Osteoblast (primary cell): ENCODE data around the gene EIF4G3. TPM values are rescaled to one million over a fixed set of nuclear protein-coding genes. Genes with fewer than 3 reads are reported as not detected.
A peak's percentile ranks its signal among the peaks of the same experiment; 100 is the strongest.
"Not testable (repeated sequence)": the region's sequence is repeated elsewhere in the genome, so short reads cannot be mapped to it uniquely, and the experiment has no call there.

Experiments
- DNase-seq: peaks from one replicate; pipeline ENCODE4 v3.0.0; 2011; ENCODE audit warnings: low spot score, mixed read lengths; ENCODE audit not compliant: insufficient read length; ENCODE audit errors: missing footprints
- H2AFZ ChIP-seq: 2 replicates; pipeline ENCODE4 v1.6.0; 2011; ENCODE audit warnings: mild to moderate bottlenecking, low read length
- H3K27ac ChIP-seq: 2 replicates; pipeline ENCODE4 v1.5.1; 2011; ENCODE audit warnings: mild to moderate bottlenecking, low read depth, low read length, moderate library complexity
- H3K27me3 ChIP-seq: 2 replicates; pipeline ENCODE4 v1.6.0; 2012; ENCODE audit warnings: mild to moderate bottlenecking, control low read depth, inconsistent platforms, low read length, moderate library complexity; ENCODE audit not compliant: insufficient read depth
- H3K36me3 ChIP-seq: 2 replicates; pipeline ENCODE4 v1.5.1; 2011; ENCODE audit warnings: mild to moderate bottlenecking, low read length, control low read depth, moderate library complexity; ENCODE audit not compliant: insufficient read depth
- H3K4me1 ChIP-seq: 2 replicates; pipeline ENCODE4 v1.5.1; 2011; ENCODE audit warnings: mild to moderate bottlenecking, low read length, control low read depth, moderate library complexity; ENCODE audit not compliant: insufficient read depth
- H3K4me2 ChIP-seq: 2 replicates; pipeline ENCODE4 v1.6.0; 2011; ENCODE audit warnings: mild to moderate bottlenecking, low read length; ENCODE audit not compliant: insufficient read depth
- H3K4me3 ChIP-seq: fragments of 200-600 bp; sonication (generic); 3 replicates; pipeline ENCODE4 v1.5.1; 2012; ENCODE audit warnings: mild to moderate bottlenecking, low read length, inconsistent platforms; ENCODE audit not compliant: insufficient read depth
- H3K79me2 ChIP-seq: 2 replicates; pipeline ENCODE4 v1.6.0; 2012; ENCODE audit warnings: mild to moderate bottlenecking, low read length, control low read depth, inconsistent platforms; ENCODE audit not compliant: insufficient read depth
- H3K9me3 ChIP-seq: 2 replicates; pipeline ENCODE4 v1.5.1; 2011; ENCODE audit warnings: low read depth, low read length, control low read depth
- H4K20me1 ChIP-seq: 2 replicates; pipeline ENCODE4 v1.6.0; 2012; ENCODE audit warnings: mild to moderate bottlenecking, low read length, control low read depth; ENCODE audit not compliant: insufficient read depth
- CTCF ChIP-seq: IDR thresholded peaks from 2 replicates; pipeline ENCODE4 v1.5.1; 2011; ENCODE audit warnings: mild to moderate bottlenecking, low read depth, low read length, moderate library complexity; ENCODE audit errors: extremely low read depth
- total RNA-seq: library from RNA; depleted of rRNA; stranded (reverse); fragments of >200 nt; gene quantifications from 2 replicates; pipeline ENCODE4 v1.2.3, GENCODE V29; 2012

EIF4G3 gene
- total RNA-seq, 1 donor, result 55.0 TPM

GRCh38 chr1:21184276-21184675, 7.6 kb upstream of the EIF4G3 start:
- TF ChIP-seq CTCF, result no peak
- DNase-seq, result no peak
- H3K36me3 ChIP-seq, result no peaks in the 10 kb centered on the region
- no peaks in the 10 kb centered on the region for H3K79me2 ChIP-seq
- H3K4me1 ChIP-seq, result no peaks in the 10 kb centered on the region
- H3K4me3 ChIP-seq, result no peak overlapping the region
- H3K27me3 ChIP-seq, result no peaks in the 10 kb centered on the region
- H3K27ac ChIP-seq, result no peak overlapping the region
- H4K20me1 ChIP-seq, result no peaks in the 10 kb centered on the region
- no peaks in the 10 kb centered on the region for H3K9me3 ChIP-seq
- H3K4me2 ChIP-seq, result no peak overlapping the region
- H2AFZ ChIP-seq, result no peak overlapping the region

DNA sequence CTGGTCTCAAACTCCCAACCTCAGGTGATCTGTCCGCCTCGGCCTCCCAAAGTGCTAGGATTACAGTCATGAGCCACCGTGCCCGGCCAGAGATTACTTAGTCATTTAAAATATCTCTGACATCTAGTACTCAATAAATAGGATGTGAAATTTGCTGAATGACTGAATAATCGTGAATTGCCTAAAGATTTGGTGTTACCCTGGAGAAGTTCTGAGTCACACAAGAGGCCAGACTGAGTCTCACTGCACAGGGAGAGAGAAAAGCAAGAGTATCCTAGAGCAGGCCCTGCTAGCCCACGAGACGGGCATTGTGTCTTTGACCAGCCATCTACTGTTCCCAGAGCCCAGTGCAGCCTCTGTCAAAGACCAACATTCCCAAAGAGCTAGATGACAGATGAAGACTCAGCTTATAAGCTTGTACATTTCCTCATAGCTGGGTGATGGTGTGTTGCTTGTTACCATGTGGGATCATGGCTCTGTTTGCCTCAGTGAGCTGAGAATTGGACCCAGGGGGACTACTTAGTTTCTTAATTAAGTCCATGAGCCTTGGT, 5.6 kb upstream of the EIF4G3 start:
- Histone ChIP-seq H3K4me3 (no peak overlapping the region), H4K20me1 (no peaks in the 10 kb centered on the region), H3K4me1 (no peaks in the 10 kb centered on the region), H3K27me3 (no peaks in the 10 kb centered on the region), H3K9me3 (no peaks in the 10 kb centered on the region), H2AFZ (peak overlapping the region; percentile 54), H3K79me2 (no peaks in the 10 kb centered on the region), H3K36me3 (no peaks in the 10 kb centered on the region), H3K4me2 (no peak overlapping the region), H3K27ac (no peak overlapping the region)
- TF ChIP-seq CTCF, result no peak
- DNase-seq, result peak; percentile 66

DNA sequence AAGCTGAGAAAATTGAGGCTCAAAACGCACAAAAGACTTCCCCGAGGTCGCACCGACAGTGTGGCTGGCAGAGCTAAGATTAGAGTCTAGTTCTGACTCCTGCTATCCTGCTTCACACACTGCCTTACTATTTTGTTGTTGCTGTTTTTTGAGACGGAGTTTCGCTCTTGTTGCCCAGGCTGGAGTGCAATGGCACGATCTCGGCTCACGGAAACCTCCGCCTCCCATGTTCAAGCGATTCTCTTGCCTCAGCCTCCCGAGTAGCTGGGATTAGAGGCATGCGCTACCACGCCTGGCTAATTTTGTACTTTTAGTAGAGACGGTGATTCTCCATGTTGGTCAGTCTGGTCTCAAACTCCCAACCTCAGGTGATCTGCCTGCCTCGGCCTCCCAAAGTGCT, 1.6 kb upstream of the EIF4G3 start:
- Histone ChIP-seq H4K20me1 (peaks cover 11% of the 10 kb centered on the region), H3K79me2 (peaks cover 27% of the 10 kb centered on the region), H3K4me1 (peaks cover 10% of the 10 kb centered on the region)
- not testable (repeated sequence) for H3K9me3 ChIP-seq, DNase-seq, H2AFZ ChIP-seq, H3K4me2 ChIP-seq, H3K4me3 ChIP-seq, H3K36me3 ChIP-seq, H3K27me3 ChIP-seq, H3K27ac ChIP-seq

DNA sequence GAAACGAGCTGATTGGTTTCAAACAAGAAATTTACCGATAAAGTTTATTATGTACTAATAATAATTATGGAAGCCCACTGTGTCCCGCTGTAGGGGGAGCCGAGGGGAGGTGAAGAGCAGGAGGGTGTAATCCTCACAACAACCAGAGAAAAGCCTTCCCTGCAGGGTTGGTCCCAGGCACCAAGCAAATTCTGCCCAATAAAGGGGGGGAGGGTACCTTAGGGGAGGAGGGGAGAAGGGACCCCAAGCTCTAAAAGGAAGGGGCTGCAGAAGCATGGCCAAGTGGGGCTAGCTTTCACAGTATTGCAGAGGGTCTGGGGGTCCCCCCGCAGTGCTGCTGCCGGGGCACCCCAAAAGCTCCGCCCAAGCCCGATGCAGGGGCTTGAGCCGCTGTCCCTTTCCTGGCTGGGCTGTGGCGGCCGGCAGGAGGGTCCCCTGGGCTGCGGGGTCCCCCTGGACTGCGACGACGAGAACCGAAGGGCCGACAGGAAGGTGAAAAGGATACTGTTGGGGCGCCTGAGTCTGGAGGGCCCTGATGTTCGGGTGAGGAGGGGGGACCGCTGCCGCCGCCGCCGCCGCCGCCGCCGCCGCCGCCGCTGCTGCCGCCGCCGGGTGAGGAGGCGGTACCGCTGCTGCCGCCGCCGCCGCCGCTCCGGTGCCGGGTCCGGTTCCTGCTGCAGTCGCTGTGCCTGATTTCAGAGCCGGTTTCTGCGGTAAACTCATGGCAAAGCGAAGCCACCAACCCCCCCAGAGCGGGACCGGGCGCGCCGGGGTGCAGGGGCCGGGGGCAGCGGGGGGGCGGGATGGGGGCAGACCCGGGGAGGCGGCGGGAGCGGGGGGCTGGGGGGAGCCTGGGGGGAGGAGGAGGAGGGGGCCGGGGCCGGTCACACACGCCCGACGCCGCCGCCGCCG, 771 bp downstream of the EIF4G3 start:
- peaks cover 49% of the 10 kb centered on the region for H3K79me2 ChIP-seq

More for the DNA sequence above, 771 bp downstream of the EIF4G3 start:
- Histone ChIP-seq H3K4me3 (peak overlapping the region; percentile 90), H4K20me1 (peaks cover 20% of the 10 kb centered on the region), H3K4me1 (peaks cover 20% of the 10 kb centered on the region), H3K27ac (peak overlapping the region; percentile 93), H2AFZ (no peak overlapping the region), H3K36me3 (no peaks in the 10 kb centered on the region), H3K4me2 (peak overlapping the region; percentile 91), H3K27me3 (no peaks in the 10 kb centered on the region), H3K9me3 (no peaks in the 10 kb centered on the region)
- peak; percentile 90 for DNase-seq
- TF ChIP-seq CTCF, result no peak
